GM12864 (cell line): ENCODE data around the gene FIP1L1.

Experiments
- DNase-seq: peaks from one replicate; pipeline ENCODE4 v3.0.0-alpha.2; 2011; ENCODE audit warnings: low read depth
- H3K4me3 ChIP-seq: 2 replicates; pipeline ENCODE4 v1.5.1; 2011; ENCODE audit warnings: mild to moderate bottlenecking, low read depth, low read length, control low read depth
- TF ChIP-seq, protein P1 (sequence below): IDR thresholded peaks from 2 replicates; pipeline ENCODE4 v1.5.1; 2011; ENCODE audit warnings: low read depth, mild to moderate bottlenecking, moderate library complexity, low read length, control low read depth, inconsistent platforms; ENCODE audit errors: missing control alignments

The FIP1L1 gene

DNA sequence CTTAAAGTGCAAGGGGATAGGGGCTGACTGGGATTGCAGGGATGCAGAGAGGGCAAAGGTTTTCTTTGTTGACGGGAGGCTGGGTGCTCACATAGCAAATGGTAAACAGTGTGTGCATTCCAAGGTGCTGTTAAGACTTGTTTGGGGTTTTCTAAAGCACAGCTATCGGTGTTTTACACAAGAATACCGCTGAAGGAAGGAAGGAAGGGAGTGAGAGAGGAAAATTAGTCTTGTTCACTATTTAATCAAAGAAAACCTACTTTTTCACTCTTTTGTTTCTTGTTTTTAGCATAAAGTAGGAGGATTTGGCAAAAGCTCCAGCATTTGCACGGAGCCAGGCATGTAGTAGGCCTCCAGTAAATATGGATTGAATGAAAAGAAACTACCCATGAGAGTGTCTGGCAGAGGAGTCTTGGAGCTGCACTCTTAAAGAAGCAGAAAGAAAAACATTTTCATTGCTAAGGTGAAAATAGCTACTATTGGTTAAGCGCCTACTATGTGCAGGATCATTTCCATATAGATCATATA lies 99.7 kb downstream of the FIP1L1 start:
- no peak overlapping the region for H3K4me3 ChIP-seq
- TF ChIP-seq, protein P1, sequence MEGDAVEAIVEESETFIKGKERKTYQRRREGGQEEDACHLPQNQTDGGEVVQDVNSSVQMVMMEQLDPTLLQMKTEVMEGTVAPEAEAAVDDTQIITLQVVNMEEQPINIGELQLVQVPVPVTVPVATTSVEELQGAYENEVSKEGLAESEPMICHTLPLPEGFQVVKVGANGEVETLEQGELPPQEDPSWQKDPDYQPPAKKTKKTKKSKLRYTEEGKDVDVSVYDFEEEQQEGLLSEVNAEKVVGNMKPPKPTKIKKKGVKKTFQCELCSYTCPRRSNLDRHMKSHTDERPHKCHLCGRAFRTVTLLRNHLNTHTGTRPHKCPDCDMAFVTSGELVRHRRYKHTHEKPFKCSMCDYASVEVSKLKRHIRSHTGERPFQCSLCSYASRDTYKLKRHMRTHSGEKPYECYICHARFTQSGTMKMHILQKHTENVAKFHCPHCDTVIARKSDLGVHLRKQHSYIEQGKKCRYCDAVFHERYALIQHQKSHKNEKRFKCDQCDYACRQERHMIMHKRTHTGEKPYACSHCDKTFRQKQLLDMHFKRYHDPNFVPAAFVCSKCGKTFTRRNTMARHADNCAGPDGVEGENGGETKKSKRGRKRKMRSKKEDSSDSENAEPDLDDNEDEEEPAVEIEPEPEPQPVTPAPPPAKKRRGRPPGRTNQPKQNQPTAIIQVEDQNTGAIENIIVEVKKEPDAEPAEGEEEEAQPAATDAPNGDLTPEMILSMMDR: no peak
- DNase-seq: no peak

DNA sequence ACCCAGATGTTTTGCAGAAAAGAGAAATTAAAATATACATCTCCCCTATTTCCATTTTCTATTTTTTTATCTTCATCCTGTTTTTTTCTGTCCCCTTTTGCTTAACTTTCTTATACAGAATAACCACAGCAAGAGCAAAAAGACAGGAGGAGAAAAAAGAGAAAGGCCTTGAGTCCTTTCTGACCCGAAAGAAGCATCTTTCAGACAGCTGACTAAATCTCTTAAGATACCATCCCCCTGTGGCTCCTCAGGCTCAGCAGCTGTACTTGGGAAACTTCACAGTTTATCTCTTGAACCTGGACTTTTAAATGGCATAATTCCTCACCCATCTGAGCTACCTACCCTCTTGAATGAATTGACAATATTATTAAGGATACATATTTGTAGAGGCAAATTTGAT lies 100.2 kb downstream of the FIP1L1 start:
- TF ChIP-seq, protein P1: no peak

GRCh38 chr4:53478671-53479456 lies 101.4 kb downstream of the FIP1L1 start:
- no peak for DNase-seq
- H3K4me3 ChIP-seq: no peak overlapping the region
- TF ChIP-seq, protein P1: no peak

More for the DNA sequence above, 100.2 kb downstream of the FIP1L1 start:
- H3K4me3 ChIP-seq: no peak overlapping the region
- DNase-seq: no peak

DNA sequence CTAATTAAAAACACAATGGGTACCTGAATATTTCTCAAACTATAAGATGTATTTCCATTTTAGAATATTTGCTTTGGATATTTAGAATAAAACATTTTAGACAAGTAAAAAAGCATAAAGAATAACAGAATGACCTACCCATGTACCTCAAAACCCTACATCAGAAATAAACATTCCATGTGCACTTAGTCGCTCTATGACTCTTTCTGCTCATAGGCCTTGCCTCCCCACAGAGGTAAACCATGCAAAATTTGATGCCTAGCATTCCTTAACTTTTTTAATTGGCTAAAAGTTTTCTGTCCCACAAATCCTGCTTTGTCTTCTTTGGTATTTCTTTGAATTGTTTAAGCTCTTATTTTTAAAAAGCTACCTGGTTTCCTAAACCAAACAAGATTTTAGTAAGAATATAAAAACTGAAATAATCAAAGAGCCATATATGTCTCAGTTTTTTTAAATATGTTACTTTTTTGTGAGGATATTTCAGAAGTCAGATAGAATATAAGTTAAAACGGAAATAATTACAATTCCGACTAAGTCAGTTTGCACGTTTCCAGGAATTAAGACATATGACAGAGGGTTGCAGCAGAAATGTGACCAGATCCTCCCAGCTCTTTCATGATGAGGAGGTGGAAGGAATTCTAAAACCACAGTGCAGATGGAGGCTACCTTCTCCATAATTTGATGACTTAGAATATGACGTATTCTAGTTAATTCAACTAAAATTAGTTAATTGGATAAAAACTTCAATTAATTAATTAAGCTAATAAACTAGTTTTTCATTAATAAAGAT lies 102.5 kb downstream of the FIP1L1 start:
- H3K4me3 ChIP-seq: no peak overlapping the region
- no peak for DNase-seq
- TF ChIP-seq, protein P1: no peak

- no peak for DNase-seq
- no peak overlapping the region for H3K4me3 ChIP-seq
- TF ChIP-seq, protein P1: no peak
Measured at GRCh38 chr4:53480909-53481308, 103.5 kb downstream of the FIP1L1 start.

DNA sequence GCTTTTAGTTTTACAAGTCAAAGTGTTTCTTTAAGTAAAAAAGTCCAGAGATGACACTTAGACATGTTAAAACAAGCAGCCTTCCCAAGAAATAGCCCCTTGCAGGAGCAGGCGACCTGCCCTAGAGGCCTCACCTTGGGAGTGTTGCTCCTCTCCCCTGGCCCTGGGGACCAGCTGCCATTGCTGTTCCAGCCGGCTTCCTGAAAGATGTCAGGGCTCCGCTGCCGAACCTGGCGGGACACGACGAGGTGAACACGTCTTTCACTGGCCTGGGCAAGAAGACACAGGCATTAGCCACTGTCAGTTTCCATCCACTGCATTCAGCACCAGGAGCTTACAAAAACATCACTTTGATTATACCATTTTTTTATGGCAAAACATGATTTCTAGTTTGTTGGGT lies 104.1 kb downstream of the FIP1L1 start:
- no peak overlapping the region for H3K4me3 ChIP-seq
- no peak for DNase-seq
- TF ChIP-seq, protein P1: no peak
